Endothelial cell of hepatic sinusoid (primary cell): ENCODE results near the gene PDCD2L.

Source experiments
- in situ Hi-C: cut with HindIII; loops from 2 replicates; pipeline ENCODE4 v1.10.0; 2017; ENCODE audit warnings: low sequenced_read_pairs

The PDCD2L gene

DNA sequence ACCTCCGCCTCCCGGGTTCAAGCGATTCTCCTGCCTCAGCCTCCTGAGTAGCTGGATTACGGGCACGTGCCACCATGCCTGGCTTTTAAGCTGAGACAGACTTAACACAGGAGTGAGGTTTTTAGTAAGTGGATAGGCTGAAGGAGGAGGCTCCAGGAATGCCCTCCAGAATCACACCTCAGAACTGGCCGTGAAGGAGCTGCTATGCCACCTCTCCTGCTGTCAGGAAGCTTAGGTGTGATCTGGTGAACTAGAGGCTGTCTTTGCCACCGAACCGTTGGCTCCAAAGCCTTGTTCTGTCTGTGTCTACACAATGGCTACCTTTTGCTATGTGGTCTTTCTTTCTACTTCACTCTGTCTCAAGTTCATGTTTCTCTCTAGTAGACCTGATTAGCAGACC is 4.2 kb downstream of the PDCD2L start:
- in situ Hi-C loops, result no loop called here

DNA sequence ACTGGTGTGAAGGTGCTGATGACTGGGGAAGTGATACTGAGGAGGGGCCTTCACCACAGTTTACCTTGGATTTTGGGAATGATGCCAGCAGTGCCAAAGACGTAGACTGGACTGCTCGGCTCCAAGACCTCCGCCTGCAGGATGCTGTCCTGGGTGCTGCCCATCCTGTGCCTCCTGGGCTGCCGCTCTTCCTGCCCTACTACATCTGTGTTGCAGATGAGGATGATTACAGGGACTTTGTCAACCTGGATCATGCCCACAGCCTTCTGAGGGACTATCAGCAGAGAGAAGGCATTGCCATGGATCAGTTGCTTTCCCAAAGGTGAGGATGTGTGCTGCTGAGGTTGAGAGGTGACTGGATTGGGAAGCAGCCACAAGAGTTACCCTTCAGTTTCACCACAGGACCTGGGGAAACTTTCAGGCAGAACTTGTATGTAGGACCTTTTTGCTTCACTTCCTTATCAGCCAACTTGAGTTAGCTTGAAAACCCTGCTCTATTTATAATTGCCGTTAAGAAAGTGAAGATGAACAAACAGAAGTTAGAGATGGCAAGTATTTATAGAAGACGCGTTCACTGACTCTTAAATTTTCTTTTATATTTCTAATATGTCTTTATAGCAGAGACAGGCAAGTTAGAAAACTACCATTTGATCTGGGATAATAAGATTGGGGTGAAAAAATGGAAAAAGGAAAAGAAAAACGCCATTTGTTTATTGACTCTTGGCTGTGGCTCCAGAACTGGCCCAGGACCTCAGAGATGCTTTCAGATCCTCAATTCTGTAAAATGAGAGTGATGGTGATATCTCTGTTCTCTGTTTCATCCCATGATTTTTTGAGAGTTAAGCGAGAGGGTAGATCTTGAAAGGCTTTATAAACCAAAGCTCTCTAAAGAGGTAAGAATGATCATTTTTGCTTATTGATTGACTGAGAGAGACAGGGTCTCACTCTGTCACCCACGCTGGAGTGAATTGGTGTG is 5.3 kb downstream of the PDCD2L start:
- in situ Hi-C loops, result no loop called here

DNA sequence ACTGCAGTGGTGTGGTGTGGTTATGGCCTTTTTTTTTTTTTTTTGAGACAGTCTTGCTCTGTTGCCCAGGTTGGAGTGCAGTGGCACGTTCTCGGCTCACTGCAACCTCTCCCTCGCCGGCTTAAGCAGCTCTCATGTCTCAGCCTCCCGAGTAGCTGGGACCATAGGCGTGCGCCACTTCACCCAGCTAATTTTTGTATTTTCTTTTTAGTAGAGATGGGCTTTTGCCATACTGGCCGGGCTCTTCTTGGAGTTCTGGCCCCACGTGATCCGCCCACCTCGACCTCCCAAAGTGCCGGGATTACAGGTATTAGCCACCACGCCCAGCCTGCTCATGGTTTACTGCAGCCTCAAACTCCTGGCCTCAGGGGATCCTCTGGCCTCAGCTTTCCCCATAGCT is 7.0 kb downstream of the PDCD2L start:
- in situ Hi-C loops, result no loop called here

DNA sequence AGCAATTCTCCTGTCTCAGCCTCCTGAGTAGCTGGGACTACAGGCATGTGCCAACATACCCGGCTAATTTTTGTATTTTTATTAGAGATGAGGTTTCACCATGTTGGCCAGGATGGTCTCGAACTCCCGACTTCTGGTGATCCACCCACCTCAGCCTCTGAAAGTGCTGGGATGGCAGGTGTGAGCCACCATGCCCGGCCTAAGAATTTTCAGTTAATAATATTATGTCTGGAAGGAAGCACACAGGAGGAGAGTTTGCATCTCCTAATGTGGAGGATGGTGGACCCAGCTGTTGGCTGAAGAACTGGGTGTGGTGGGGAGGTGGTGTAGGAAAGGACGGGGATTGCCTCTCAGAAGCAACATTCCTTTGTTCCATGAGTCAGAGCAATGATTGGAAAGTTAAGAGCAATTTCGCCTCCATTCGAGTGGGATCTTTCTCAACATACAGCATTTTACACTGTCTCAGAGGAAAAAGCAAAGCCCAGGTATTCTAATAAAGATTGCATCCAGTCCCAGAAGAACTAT is 11.9 kb downstream of the PDCD2L start:
- in situ Hi-C loops, result no loop called here

DNA sequence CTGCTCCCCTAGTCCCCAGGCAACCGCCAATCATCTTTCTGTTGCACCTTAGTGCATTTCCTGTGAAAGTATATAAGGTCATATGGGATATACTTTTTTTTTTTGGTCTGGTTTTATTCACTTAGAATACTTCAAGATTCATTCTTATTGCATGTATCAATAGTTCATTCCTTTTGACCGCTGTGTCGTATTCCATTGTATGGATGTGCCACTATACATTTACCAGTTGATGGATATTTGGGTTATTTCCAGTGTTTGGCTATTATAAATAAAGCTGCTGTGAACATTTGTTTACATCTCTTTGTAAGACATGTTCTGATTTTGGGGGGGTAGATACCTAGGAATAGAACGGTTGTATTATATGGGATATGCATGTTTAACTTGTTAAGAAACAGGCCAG is 14.1 kb downstream of the PDCD2L start:
- in situ Hi-C loops, result no loop called here

DNA sequence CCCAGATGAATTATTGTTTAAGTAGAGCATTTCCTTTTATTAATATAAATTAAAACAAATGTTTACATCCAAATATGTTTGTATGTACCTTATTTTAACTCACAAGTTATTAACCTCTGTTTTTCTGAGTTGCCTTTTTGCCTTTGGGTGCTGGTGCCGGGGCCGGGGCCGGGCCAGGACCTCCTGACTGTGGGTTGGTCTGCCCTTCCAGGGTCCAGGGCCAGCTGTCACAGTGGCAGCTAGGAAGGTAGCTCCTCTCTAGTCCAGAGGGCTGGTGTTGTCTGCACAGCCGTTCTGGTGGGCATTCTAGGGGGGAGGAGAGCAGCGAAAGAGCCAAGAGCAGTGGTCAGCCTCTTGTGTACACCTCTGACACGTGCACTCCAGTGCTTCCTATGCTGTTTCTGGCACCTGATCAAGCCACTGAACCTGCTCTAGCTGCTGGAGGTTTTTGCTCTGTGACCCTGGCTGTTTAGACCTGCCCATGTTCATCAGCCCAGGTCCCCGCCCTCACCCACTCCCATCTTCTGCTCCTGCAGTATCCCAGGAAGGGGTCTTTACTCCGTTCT is 22.0 kb downstream of the PDCD2L start:
- in situ Hi-C loops, result no loop called here

DNA sequence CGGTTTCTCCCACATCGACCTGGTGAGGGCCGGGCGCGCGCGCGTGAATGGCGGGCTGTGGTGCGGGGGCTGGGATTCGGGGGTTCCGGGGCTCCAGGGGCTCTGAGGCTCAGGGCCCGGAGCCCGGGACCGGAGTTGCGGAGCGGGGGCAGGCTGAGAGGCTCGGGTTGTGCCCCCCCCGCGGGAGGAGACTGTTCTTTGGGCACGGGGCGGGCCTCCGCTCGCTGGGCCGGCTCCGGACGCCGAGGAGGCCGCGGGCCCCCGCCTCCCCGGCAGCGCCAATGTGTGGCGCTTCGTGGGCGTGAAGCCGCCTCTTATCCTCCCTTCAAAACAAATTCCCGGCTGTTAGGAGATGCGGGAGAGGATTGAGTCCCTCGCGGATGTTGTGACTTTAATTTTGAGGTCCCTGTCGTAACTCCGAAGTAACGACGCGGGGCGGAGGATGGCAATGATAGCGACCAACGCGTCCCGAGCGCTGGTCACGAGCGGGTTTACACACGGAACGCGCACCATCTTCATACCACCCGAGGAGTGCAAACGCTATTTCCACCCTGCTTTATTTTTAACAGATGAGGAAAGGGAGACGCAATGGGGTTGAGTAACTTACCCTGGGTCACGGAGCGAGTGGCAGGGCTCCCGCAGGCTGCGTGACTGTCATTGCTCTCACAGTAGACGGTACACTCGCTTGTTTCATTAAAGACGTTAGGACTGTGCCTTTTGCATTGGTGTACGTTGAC is 24.5 kb downstream of the PDCD2L start:
- in situ Hi-C loops, result no loop called here

DNA sequence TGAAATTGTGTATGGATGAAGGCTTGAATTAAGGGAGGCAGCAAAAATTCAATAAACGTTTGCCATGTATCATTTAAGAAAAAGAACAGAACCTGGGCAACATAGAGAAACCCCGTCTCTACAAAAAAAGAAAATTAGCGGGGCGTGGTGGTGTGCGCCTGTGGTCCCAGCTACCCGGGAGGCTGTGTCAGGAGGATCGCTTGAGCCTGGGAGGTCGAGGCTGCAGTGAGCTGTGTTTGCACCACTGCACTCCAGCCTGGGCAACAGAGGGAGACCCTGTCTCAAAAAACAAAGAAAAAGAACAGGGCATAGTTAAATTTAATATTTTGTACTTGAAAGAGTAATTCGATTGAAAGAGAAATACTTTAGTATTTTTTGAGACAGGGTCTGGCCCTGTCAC is 25.4 kb downstream of the PDCD2L start:
- in situ Hi-C loops, result no loop called here

DNA sequence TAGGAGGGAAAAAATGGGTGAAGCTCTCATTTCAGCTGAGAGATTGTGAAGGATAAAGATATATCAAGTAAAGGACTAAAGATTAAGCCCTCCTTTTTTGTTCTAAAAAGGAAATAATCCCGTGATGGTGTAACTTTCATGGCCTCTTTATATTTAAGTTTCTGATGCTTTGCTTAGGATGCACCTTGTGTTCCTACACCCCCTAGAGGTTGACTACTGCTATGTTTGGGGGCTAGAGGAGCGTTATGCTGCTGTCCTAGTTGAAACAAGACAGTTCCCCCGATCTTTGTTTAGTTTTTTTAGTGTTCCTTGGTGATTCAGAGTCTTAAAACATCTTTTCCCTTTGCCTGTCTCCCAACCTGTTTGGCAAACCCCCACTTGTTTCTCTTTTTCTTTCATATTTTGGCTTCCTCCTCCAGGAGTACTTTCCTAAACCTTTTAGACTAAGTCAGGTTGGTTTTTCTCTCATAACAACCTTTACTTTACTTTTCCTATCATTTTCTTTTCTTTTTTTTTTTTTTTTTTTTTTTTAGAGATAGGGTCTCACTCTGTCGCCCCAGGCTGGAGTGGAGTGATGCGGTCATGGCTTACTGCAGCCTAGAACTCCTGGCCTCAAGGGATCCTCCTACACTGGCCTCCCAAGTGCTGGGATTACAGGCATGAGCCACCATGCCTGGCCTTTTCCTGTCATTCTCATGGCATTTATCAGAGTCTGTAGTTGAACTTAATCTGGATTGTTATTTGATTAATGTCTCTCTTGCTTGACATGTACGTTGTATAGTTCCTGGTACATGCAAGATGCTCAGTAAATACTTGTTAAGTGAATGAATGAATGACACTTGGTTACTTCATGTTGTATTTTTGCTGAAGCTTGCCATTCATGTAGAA is 26.8 kb downstream of the PDCD2L start:
- in situ Hi-C loops, result no loop called here

DNA sequence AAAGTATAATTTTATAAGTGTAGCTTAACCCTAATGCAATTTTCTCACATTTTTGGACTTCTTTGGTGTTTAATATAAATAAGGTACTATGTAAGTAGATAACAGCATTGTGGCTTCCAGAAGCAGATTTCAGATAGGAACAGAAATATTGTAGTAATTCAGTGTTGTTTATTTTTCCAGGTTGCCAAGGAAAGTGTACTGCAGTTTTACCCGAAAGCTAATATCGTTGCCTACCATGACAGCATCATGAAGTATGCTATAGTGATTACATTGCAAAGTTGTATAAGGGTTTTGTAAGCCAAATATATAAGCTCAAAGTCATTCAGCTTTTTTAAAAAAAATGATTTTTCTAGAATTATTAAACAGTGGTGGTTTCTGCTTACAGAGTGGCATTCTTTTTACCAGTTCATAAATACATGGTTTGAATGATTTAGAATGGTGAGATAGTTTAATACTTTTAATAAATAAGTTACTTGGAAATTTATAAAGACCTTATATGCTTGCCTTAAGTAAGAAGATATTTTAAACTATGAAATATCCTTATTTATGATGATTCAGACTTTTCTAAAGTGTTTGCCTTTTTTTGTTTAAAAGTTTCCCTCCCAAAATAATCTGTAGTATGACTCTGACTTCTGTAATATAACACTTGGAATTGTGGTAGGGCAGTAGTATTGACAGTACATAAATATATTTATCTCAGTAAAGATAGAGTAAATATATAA is 27.6 kb downstream of the PDCD2L start:
- in situ Hi-C loops, result no loop called here

DNA sequence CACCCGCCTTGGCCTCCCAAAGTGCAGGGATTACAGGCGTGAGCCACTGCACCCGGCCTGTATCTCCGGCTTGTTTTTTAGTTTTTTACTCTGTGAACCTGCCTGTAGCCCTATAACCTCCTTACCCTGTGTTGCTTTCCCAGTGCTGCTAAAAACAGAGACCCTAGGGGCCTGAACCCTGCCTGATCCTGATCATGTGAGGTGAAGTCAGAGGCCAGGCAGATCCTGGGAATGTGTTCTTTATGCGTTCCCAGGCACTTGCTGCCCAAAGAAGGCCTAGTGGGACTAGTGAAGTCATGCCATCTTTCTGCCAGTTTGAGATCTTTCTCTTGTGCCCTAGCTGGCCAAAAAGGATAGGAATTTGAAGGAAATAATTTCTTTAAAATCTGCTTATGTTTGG is 28.6 kb downstream of the PDCD2L start:
- in situ Hi-C loops, result no loop called here

DNA sequence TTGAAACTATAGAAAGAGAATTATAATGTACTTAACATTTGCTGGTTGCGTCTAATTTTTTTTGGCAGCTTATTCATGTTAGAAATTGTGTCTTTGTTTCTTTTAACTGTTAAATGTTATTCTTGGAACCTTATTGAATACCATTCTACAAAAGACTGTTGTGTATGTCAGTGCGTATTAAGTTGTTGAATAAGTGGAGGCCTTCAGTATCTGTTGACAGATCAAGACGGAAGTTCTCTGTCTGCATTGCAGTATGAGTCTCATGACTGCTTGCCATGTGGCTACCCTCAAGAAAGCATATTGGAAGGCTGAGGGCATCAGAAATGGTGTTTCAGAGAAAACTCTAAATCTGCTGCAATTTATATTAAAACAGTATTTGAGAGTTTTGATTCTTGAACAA is 32.5 kb downstream of the PDCD2L start:
- in situ Hi-C loops, result no loop called here

DNA sequence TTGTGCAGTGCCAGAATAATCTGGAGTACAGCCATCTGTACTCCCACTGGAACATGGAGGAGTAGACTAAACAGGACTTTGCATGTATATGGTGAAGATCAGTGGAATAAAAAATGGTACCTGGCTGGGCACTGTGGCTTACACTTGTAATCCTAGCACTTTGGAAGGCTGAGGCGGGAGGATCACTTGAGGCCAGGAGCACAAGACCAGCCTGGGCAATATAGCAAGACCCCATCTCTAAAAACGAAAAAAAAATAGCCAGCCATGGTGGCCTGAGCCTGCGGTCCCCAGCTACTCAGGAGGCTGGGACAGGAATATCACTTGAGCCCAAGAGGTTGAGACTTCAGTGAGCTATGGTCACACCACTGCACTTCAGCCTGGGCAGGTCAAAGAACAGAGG is 44.0 kb downstream of the PDCD2L start:
- in situ Hi-C loops, result loop anchor here (5.0 kb wide), 1 partner anchor 64 kb away; no protein-coding TSS in a partner anchor

DNA sequence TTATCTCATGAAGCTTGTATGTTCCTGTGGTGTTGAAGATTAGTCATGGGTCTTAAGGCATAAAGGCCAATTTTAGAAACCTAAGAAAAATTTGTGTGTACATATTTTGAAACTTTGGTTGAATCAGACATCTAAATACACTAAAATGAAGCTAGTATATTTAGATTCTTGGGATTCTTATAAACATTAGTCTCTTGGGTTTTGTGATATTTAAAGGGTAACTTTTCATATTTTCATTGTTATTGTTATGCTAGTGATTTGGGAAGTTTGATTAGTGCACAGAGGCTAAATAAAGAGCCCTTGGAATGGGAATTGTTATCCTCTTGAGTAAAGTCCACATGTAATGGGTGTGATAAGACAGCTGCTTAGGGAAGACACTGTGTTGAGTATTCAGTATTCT is 48.5 kb downstream of the PDCD2L start:
- in situ Hi-C loops, result loop anchor here (25.0 kb wide), 1 partner anchor 90 kb away; the partner anchor contains the start of gene GPI

DNA sequence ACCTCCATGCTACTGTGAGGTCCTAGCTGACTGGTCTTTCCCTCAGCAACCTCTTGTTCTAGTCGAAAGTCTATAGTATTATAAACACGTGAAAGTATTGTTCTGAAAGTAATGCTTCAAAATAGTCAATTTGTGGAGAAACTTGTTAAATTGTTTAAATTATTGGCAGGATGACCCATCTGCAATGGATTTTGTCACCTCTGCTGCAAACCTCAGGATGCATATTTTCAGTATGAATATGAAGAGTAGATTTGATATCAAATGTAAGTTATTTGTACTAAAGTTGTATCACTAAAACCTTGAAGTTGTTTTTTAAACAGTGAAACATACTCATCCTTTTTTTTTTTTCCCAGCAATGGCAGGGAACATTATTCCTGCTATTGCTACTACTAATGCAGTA is 49.9 kb downstream of the PDCD2L start:
- in situ Hi-C loops, result loop anchor here (25.0 kb wide), 1 partner anchor 92 kb away; the partner anchor contains the start of gene GPI

DNA sequence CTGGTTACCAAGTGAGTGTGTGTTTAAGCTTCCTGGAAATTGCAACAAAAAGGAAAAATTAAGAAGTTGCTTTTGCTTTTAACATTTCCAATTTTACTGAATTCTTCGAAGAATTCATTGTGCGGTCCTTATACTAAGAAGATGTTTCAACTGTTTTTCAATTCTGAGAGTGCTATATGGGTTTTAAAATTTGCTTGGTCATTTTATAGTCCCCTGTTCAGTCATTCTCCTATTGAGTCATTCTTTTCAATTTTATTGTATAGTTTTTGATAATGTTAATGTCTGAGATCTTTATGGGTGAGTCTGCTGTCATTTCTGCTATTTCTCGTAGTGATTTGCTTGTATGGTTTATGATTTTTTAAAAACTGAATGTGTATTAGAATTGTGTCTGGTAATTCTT is 50.5 kb downstream of the PDCD2L start:
- in situ Hi-C loops, result loop anchor here (25.0 kb wide), 1 partner anchor 92 kb away; the partner anchor contains the start of gene GPI

DNA sequence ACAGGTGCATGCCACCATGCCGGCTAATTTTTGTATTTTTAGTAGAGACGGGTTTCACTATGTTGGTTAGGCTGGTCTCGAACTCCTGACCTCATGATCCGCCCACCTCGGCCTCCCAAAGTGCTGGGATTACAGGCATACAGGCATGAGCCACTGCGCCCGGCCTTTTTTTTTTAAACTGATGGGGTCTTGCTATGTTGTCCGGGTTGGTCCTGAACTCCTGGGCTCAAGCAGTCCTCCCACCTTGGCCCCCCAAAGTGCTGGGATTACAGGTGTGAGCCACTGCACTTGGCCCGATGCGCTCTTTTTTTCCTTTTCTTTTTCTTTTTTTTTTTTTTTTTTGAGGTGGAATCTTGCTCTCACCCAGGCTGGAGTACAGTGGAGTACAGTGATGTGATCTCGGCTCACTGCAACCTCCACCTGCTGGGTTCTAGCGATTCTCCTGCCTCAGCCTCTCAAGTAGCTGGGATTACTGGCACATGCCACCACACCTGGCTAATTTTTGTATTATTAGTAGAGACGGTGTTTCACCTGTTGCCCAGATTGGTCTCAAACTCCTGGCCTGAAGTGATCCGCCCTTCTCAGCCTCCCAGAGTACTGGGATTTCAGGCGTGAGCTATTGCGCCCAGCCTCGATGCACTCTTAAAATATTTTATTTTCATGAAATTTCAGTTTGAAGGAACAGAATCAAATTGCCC is 51.7 kb downstream of the PDCD2L start:
- in situ Hi-C loops, result loop anchor here (25.0 kb wide), 1 partner anchor 94 kb away; the partner anchor contains the start of gene GPI

DNA sequence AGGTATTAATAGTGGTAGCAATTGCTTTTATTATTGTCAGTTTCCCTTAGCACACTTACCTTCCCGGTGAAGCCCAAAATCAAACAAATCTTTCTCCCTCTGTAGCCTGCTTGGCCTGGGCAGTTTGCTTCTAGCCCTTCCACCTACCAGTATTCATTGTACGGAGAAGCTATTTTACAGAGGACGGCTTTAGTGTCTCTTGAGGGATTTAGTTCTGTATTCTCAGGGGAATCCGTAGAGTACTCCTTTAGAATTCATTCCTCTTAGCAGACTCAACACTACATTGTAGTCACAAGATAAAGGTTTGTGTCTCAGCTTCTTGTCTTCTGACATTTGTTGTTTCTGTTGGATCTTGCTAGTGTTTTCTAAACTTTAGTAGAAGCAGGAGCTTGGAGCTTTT is 53.2 kb downstream of the PDCD2L start:
- in situ Hi-C loops, result loop anchor here (25.0 kb wide), 1 partner anchor 95 kb away; the partner anchor contains the start of gene GPI

DNA sequence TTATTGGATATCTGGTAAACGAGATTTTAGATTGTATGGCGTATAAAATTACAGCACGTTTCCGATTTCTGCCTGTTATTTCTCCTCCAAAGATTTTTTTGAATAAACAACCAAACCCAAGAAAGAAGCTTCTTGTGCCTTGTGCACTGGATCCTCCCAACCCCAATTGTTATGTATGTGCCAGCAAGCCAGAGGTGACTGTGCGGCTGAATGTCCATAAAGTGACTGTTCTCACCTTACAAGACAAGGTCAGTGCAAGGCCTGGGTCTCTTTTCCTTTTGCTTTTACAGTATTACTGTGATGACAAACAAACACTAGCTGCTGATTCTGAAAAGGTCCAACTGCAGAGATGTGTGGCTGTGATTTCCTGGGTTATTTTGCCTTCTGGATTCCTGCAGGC is 54.5 kb downstream of the PDCD2L start:
- in situ Hi-C loops, result loop anchor here (25.0 kb wide), 1 partner anchor 96 kb away; the partner anchor contains the start of gene GPI
